ENCODE measurements around the gene TSHZ2.

DNA sequence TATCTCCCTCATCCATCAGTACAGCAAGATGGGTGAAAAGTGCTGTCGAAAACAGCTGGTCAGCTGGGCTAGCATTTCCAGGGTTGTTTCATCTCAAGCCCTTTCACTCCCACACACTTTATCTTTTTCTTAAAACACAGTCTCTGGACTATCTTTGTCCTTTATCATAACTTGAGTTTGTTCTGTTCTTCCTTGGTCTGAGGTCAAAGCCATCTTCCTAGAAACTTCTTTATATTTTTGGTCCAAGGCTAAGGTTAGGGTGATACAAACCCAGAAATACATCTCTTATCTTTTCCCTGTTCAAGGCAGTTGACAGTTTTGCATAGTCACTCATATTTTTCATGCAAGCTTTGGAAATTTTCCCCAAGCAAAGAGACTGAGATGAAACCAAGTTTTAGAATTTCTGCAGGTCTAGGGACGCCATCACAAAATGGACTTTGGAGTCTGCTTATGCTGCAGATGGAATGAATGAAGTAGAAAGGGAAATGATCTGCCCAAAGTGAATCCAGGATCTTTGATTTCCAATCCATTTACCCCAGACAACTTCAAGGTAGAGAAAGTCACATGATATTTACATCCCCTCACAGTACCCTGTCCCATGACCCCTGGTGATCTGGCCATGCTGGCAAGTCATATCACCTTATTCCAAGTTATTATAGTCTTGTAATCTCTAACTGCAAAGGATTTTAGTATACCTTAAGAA, 324.4 kb downstream of the TSHZ2 start:
- TF ChIP-seq, protein P1, sequence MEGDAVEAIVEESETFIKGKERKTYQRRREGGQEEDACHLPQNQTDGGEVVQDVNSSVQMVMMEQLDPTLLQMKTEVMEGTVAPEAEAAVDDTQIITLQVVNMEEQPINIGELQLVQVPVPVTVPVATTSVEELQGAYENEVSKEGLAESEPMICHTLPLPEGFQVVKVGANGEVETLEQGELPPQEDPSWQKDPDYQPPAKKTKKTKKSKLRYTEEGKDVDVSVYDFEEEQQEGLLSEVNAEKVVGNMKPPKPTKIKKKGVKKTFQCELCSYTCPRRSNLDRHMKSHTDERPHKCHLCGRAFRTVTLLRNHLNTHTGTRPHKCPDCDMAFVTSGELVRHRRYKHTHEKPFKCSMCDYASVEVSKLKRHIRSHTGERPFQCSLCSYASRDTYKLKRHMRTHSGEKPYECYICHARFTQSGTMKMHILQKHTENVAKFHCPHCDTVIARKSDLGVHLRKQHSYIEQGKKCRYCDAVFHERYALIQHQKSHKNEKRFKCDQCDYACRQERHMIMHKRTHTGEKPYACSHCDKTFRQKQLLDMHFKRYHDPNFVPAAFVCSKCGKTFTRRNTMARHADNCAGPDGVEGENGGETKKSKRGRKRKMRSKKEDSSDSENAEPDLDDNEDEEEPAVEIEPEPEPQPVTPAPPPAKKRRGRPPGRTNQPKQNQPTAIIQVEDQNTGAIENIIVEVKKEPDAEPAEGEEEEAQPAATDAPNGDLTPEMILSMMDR (IDR thresholded peaks at IDR 0.05): no peak
- TF ChIP-seq POLR2A (IDR thresholded peaks at IDR 0.05): no peak

Measured in vagina (tissue), 2 donors.